HG02943 (cell line): ENCODE data around the gene CRACR2A.

Experiments used
- ATAC-seq: cut with Tn5 transposase; IDR thresholded peaks from one replicate; pipeline ENCODE4 v1.9.1; 2021; ENCODE audit warnings: mild to moderate bottlenecking, low read depth, moderate library complexity; ENCODE audit not compliant: unreplicated experiment

The CRACR2A gene

DNA sequence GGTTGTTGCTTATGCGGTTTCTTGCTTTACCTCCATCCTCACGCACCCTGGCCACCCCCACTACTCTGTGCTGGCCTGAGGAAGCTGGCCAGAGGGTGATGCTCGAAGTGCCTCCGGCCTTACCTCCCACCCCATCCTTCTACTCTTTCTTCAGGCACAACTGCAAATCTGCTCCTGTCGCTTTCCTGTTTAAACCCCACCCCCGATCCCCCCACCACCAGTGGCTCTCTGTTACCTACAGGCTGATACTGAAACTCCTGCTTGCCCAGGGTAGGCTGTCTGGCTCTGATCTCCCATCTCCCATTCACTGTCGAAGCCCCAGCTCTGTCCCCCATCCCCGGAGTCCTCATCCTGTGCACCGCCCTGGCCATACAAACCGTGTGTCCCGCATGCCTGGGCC, 150.4 kb downstream of the CRACR2A start:
- no peak for ATAC-seq

DNA sequence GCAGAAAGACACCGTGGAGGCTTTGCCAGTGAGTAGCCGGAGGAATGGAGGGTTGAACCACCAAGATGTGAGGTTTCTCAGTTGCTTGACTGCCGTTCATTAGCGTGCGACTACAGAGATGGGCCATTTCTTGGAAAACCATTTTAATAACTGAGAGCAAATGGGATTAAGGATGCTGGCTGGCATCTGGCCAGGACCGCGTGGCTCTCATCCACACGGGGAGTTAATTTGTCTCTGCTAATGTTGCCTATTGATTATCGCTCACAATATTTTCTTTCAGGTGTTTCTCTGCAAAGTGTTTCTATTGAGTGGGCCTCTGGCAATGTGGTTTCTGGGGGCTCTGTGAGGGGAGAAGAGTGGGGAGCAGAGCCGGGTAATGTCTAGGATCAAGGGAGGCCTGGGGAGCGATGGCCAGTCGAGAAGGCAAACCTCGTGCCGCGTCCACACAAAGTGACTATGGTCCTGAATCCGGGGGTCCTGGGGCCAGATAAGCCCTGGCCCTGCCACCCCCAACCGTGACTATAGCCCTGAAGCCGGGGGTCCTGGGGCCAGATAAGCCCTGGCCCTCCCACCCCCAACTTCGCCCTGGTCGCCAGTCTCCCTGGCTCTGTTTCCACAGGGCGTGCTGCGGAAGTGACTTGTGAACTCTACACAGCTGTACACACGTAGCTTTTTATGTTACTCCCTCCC, 151.3 kb downstream of the CRACR2A start:
- no peak for ATAC-seq

DNA sequence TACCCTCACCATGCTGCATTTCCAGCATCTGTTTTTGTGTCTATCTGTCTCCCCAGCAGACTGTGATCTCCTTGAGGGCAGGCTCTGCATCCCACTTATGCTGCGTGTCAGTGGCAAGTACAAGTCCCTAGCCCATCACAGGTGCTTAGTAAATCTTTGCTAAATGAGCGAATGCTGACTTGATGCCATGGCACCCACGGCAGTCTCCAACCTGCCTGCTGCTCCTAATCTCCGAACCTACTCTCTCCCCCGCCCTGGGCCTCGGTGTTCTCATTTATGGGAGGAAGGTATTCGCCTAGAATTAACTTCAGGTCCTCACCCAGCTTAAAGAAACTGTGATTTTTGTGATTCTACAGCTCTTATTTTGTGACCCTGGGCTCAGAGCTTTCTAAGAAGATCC, 152.0 kb downstream of the CRACR2A start:
- no peak for ATAC-seq

DNA sequence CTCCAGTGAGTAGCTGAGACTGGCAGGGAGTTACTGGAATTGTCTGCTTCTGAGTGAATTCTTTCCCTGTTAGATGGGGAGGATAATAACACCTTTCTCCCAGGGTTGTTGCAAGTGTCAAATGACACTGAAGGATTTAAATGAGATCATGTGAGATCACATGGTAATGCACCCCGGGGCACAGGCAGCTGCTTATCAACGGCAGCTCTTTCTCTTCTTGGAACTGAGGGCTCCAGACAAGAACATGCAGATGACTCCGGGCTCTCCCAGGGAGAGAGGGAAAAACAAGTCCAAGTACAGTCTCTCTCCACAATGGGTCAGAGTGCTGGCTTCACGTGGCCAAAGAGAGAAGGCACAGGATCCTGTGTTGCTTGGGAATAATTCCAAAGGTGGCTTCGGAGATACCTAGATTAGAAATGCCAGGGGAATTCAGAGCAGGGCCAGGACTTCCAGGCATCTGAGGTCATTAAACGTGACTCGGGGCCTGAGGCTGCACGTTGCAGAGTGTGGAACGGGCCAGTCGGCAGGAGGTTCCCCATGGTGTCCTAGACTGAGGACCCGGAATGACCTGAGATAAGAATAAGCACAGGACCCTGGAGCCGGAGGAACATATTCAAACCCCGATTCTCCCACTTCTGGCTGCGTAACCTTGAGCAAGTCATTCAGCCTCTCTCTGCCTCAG, 152.7 kb downstream of the CRACR2A start:
- ATAC-seq, result no peak

DNA sequence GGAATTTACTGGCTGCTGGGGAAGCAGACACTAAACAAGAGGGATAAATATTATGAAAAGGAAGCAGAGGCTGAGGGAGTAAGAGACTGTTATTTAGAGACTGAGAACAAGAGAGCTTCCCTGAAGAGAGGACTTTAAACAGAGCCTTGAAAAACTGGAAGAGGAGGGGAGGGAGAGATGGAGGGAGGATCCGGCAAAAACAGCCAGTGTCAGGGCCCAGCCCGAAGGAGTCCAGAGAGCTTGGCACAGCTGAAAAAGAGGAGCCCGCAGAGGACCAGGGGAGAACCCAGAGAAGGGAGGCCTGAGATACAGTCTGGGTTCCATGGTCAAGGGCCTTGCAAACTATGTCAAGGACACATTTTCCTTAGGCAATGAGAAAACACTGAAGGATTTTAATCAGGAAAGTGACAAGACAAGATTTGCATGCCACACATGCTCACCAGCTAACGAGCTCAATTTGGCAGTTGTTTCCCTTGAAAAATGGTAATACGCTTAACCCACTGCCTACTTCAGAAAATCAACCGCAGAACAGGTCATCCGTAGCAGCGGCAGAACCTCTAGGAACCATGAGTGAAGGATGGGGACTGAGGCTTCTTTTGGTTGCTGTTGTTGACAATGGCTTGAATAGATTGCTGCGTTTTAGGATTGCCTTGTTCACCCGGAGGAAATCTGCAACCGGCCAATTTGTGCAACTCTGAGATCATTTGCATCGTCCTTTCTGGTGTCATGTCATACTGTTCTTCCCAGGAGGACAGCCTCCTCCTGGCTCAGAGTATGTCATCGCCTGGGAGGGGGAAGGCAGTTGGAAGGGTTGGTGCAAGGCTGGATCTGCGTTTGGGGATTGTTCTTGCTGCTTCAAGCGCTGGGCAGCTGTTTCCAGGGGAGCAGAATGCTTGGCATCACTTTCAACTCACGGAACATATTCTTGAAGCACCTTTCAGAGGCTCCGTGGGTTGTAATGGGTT, 153.7 kb downstream of the CRACR2A start:
- no peak for ATAC-seq

DNA sequence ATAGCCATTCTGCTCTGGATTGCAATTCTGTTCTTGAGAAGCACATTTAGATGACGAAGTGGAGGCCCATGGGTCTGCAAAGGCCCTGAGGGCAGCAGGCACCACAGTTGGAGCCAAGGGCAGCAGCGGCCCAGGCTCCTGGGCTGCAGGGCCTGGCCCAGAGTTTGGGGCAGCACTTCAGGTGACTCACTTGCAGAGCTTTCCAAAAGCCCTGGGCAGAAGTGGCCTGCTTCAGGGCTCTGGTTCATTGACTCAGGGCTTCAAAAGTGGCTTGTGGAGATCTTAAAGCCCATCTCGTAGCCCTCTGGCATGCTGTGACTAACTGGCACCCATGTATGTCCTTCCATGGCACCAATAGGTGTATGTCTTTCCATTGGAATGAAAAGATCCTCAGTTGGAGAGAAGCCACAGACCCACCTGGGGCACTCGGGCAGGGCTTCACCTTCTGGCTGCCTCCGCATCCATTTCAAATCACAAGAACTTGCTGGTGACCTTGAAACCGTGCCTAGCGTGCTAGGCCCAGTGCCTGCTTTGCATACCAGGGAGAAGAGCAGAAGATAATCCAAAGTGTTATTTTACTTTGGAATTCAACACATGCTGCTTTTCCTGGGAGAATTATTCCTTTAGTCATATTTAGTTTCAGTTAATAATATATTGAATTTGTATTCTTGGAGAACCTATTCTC, 155.2 kb downstream of the CRACR2A start:
- no peak for ATAC-seq

DNA sequence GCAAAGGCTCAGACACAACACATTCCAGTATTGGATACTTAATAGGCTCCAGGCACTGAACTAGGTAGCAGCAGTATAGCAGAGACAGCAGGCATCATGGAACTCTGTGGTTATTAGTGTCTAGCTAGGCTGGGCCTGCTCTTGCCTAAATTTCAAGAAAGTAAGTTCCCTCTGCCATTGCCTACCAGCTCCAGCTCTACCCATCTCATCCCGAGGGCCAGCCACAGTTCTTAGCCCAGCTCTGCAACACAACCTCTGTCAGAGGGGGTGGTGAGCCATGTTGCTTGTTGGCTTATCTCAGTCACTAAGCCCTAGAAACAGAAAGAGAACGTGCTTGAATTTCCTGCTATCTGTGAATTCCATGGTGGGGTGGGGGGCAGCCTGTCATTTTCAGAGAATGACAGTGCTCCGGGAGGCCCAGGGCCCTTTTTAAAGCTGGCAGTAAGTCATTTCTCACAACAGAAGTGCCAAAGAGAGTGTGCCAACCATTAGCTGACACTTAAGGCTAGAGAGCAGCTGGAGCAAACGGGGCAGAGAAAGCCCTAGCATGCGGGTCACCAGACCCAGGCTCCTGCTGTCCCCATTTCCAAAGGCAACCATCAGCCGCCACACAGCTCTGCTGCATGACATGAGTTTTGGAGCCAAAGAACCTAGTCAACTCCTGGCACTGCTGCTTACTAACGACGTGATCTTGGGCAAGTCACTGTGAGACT, 156.1 kb downstream of the CRACR2A start:
- no peak for ATAC-seq

DNA sequence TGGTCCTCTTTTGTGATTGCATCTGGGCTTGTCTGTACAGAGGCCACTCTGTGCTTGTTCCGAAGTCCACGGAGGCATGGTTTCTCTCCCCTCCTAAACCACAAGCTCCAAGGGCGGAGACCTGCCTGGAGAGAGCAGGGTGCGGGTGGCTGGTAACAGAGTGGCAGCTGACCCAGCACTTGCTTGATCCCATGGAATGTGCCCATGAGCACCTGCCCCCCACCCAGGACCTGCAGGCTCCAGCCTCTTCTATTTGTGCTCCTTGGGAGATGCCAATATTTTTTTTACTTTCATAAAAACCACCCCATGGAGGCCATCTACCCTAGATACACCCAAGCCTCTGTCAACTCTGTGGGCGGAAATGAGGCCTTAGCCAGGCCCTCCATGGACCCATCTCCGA, 157.2 kb downstream of the CRACR2A start:
- no peak for ATAC-seq

DNA sequence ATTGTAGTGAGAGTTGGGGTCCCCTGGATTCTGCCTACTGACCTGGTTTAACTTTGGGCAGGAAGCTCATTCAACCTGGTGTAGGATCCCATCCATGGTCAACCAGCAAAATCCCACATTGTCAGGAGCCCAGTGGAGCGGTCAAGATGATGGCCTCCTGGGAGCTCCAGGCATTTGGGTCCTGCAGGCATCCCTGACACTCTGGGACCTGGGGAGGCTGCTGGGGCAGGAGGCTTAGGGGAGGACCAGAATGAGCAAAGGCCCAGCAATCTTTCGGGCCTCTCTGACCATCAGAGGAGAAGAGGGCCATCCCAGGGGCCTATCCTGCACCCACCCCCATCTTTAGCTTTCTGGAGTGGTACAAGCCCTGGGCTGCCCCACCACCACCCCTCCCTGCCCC, 157.9 kb downstream of the CRACR2A start:
- ATAC-seq, result no peak

DNA sequence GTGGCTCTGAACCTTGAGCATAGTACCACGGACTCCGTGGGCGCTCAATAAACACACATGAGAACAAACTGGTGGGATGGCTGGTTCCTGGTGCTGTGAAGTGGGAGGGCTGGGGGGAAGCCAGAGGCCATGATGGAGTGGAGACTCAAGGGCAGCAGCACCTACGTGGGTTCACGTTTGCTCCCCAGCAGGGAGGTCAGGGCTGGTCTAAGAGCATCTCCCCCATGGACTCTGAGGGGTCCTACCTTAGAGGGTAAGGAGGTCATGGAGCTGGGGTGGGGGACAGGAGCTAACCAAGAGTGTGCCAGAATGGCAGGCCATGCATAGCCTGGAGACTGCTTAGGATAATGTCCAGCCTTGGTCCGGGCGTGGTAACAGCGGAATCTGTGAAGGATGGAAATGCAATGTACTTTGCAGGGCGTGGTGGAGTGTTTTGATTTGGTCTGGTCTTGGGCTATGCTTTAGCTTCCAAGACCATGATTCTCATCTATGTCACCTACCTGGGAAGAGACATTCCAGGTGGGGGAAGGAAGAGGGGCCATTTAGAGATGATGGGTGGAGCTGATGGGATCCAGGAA, 158.9 kb downstream of the CRACR2A start:
- no peak for ATAC-seq

DNA sequence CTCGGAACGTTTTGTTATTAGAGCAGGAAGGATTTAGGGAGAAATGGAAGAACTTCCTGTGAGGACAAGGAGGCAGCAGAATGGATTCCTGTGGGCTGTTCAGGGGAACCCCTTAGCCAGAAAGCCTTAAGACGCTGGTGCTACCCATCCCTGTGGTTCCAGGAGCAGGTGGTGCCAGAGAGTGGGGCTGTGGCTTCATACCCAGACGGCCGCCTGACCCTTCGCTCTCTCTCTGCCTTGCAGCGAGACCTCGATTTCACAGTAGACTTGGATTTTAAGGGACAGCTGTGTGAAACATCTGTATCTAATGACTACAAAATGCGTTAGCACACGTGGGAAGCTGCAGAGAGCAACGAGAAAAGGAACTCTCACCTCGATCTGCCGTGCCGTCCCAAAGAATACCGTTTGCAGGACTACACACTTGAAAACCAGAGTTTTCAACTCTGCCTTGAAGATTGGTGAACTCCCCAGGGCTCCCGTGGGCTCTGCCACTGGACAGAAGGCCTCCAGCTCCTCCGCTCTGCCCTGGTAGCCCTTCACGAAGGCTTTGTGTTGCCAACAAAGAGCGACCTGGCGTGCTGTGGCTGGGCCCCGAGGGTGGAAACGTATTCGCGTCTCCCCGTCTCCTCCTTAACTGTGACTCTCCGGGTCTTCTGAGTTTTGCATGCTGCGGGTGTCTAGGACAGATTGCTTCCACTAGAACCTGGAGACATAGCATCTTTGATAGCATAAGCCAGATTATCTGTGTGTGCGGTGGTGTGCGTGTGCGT, 159.9 kb downstream of the CRACR2A start:
- ATAC-seq, result no peak

DNA sequence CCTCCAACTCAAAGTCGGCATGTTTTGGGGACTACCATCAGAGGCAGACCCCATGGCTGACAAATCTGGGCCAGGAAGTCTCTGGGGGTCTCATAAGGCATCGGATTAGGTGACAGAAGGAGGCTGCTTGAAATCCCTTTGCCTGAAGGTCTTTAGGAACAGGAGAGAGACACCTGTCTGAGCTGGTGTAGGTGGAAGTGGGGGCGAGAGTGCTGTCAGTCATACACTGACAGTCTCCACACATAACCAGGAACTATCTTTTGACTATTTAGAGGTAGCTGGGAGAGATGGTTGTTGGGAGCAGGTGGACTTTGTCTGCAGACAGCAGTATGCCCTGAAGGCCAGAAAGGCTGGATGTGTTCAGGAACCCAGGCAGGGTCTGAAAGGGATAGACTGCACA, 163.2 kb downstream of the CRACR2A start:
- no peak for ATAC-seq

DNA sequence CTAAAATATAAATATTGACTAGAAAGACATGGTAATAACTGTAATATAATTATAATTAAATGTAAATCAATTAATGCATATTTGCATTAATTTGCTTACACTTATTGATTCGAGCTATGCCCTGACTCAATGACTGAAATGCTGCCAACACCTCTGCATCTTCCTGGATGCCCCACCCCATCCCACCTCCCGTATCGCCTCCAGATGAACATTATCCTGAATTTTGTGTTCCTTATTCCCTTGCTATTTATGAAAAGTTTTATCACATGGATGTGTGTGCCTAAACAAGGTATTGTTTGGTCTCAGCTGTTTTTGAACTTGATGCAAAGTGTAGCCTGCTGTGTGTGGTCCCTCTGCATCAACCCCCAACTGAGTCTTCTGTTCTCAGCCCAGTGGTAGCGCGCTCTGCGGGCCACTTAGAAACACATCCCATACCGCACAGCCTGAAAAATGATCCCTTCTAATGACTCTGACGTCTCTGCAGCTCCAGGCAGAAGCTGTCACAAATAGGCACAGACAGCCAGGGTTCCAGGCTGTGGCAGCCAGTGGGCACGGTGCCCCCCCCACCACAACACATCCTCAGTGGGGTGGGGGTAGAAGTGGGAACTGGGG, 165.4 kb downstream of the CRACR2A start:
- no peak for ATAC-seq

DNA sequence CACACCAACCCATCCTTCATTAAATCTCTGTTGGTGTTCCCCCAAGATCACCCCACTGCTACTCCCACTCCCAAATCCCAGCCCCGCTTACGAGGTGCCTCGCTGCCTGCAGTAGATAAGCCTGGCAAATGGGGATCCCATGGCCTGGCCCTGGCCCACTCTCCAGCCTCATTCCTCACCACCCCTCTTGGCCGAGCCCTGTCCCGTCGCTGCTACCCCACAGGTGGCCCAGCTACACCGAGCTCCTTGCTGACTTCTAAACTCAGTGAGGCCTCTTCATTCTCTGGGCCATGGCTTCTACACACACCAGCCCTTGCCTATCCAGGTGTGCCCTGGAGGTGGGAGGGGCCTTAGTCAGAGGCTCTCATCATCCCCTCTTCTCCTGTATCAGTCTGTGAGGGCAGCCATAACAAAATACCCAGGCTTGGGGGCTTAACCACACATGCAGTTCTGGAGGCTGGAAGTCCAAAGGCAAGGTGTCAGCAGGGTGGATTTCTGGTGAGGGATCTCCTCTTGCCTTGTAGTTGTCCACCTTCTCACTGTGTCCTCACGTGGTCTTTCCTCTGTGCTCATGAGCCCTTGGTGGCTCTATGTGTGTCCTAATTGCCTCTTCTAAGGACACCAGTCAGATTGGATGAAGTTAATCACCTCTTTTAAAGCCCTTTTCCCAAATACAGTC, 169.1 kb downstream of the CRACR2A start:
- ATAC-seq, result no peak

DNA sequence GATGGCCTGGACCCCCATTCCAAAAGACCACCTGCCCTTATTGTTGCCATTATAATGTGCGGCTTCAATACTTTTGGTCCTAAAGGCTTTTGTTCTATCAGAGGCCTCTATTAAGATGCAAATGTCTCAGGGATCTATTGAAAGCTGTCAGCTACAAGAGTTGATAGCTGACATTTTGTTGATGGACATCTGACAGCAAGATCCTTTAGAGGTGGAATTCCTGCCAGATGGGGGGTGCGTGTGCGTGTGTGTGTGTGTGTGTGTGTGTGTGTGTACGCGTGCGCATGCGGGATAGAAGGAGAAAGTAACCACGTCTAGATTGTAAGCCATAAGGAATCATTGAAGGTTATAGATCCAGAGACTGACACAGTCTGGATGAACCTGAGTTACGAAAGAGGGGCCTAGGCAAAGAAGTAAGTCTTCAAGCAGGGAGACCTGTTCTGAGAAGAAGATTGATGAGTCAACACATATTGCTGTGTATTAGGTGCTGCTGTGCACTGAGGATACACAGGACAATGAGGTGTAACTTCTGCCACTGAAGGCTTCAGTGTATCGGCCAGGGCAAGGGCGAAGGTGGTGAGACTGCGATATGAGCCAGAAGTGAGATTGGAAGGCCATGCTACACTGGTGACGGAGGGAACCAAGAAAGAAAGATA, 172.7 kb downstream of the CRACR2A start:
- ATAC-seq, result no peak

DNA sequence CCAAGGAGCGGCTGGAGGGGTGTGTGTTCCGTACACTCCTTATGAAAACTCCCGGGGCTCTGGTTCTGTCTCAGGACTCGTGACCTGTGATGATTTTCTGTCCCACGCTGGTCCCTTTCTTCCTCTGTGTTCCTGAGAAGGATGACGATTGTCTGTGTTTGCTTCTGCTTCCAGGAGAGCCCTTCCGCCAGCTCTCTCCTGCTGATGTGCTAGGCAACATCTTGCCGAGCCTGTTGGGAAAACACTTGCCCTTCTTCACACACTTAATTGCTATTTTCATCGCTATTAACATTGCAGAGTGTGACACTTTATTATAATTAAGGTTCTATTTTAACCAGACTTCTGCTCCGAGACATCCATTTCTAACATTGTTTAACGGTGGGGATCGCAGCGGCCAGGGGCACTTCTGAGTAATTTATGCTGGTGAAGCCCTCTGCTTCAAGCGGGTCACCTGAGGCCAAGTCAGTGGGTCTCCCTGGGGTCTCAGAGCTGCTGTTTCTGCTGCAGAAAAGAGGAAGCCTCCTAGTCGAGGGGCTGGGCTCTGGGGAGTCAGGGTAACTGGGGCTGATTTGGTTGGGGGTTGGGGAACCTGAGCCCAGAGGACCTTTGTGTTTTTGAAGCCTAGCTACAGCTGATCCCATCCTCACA, 173.3 kb downstream of the CRACR2A start:
- ATAC-seq, result no peak

DNA sequence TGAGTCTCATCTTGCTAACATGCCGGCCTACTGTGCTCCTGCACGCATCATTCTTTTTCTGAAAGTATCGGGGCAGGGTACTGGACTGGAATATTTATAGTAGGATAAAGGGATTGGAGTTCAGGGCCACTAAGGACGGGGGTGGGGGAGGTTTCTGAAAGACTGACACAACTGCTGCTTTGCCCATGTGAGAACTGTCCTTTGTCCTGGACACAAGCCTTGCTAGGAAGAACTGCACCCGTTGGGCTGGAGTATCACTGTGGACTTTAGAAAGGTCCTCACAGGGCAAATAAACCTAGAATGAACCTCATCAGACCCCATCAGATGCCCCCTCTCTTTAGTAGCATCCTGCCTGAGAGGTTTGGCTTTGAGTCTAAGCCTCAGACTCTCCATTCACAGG, 174.4 kb downstream of the CRACR2A start:
- ATAC-seq, result no peak
